GM12873 (cell line): ENCODE results near the gene CCAR1.

Experiments used
- TF ChIP-seq, protein P1 (sequence below): IDR thresholded peaks from 2 replicates; pipeline ENCODE4 v1.5.1; 2012; ENCODE audit warnings: low read depth, mild to moderate bottlenecking, moderate library complexity, low read length, control low read depth; ENCODE audit not compliant: insufficient read depth; ENCODE audit errors: missing control alignments

Gene CCAR1

DNA sequence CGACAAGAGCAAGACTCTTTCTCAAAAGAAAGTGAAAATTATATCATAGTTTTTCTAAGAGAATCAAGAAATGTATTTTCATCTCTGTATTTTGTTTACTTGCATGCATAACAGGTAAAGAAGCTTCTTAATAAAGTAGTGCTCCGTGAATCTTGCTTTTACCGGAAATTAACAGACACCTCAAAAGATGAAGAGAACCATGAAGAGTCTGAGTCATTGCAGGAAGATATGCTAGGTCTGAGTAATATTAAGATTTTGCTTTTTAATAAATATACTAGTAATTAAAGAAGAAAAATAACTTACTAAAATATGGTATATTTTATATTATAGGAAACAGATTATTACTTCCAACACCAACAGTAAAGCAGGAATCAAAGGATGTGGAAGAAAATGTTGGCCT, 66.8 kb downstream of the CCAR1 start:
- TF ChIP-seq, protein P1, sequence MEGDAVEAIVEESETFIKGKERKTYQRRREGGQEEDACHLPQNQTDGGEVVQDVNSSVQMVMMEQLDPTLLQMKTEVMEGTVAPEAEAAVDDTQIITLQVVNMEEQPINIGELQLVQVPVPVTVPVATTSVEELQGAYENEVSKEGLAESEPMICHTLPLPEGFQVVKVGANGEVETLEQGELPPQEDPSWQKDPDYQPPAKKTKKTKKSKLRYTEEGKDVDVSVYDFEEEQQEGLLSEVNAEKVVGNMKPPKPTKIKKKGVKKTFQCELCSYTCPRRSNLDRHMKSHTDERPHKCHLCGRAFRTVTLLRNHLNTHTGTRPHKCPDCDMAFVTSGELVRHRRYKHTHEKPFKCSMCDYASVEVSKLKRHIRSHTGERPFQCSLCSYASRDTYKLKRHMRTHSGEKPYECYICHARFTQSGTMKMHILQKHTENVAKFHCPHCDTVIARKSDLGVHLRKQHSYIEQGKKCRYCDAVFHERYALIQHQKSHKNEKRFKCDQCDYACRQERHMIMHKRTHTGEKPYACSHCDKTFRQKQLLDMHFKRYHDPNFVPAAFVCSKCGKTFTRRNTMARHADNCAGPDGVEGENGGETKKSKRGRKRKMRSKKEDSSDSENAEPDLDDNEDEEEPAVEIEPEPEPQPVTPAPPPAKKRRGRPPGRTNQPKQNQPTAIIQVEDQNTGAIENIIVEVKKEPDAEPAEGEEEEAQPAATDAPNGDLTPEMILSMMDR: no peak

DNA sequence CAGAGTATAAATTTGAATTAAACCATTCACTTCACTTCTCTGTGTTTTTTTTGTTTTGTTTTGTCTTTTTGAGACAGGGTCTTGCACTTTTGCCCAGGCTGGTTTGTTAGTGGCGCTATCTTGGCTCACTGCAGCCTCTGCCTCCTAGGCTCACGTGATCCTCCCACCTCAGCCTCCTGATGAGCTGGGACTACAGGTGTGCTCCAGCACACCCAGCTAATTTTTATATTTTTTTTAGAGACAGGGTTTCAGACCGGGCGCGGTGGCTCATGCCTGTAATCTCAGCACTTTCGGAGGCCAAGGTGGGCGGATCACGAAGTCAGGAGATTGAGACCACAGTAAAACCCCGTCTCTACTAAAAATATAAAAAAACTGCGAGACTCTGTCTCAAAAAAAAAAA, 69.4 kb downstream of the CCAR1 start:
- TF ChIP-seq, protein P1: no peak

DNA sequence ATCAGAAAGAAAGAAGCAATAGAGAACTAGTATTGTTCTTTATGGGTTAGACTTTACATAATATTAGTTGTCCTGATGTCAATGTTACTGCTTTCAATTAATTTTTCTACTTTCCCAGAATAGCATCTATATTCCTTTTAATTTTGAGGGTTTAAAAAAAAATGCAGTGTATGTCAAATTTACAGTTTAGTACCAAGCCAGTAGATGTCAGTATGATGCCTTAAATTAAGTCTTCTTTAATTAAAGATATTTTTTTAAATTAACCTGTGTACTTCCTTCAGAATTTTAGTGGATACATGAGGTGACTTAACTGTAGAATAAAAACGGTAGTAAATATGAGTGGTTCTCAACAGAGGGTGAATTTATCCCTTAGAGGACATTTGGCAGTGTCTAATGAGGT, 71.1 kb downstream of the CCAR1 start:
- TF ChIP-seq, protein P1: no peak

DNA sequence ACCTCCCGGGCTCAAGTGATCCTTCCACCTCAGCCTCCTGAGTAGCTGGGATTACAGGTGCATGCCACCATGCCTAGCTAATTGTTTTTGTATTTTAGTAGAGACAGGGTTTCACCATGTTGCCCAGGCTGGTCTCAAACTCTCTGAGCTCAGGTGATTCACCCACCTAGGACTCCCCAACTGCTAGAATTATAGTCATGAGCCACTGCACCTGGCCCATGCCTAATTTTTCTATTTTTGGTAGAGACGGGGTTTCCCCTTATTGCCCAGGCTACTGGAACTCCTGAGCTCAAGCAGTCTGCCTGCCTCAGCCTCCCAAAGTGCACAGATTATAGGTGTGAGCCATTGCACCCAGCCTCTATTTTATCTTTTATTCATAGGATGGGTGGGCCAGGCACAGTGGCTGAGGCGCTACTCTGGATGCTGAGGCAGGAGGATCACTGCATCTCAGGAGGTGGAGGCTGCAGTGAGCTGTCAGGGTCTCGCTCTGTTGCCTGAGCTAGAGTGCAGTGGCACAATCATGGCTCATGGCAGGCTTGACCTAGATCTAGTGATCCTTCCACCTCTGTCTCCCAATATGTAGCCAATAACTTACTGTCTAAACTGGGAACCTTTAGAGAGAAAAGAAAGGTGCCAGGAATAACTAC, 75.0 kb downstream of the CCAR1 start:
- TF ChIP-seq, protein P1: no peak

DNA sequence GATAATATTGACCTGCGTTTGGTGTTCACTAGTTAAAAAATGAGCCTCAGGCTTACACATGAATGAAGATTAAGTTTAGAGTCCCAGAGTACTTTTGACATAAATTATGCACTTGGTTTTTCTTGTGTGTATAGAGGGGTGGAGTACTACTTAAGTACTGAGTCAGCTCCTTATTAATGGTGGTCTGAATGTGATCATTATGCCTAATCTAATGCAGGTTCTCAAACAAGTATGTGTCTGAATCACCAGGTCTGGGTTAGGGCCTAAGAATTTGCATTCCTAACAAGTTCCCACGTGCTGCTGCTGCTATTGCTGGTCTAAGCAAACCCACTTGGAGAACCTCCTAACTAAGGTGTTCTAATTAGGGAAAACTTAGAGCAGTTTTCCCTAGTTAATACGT, 75.6 kb downstream of the CCAR1 start:
- TF ChIP-seq, protein P1: no peak

DNA sequence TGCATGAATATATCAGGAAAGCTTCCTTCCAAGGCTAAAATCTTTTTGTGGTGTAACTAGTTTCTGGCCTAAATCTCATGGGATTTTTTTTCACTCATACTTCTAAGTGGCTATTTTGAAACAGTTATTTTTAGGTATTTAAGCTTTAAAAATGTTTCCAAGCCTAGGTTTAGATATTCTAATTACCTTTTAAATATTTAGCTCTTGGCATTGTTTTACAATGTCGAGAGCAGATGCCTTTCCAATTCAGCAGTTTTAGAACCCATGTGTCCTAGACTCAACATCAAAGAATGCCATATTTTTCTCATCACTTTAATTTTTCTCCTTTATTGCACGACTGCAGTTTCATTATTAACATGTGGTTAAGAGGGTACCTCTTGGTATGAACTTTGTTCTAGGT, 79.2 kb downstream of the CCAR1 start:
- TF ChIP-seq, protein P1: no peak

DNA sequence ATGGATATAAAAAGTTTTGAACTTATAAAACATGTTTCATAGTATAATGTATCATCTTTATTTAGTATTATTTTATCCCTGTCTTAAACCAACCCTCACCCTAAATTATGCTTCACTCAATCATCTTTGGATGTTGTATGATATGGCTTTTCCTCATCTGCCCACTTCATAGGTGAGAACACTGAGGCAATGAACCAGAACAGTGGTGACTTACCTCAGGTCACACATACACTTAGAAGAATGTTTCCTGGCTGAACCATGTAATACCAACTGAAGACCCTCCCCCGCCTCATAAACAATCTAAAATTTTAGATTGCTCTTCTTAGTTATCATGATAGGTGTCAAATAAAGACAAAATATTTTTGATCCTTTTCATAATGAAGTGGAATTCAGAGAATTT, 83.7 kb downstream of the CCAR1 start:
- TF ChIP-seq, protein P1: no peak
